ENCODE measurements around the gene STX16. TPM values are rescaled to one million over a fixed set of nuclear protein-coding genes. Genes with fewer than 3 reads are reported as not detected.
A peak's percentile ranks its signal among the peaks of the same experiment; 100 is the strongest.

The STX16 gene
- total and polyA plus RNA-seq, 8 donors = 12.8 to 179 (median 52.2) TPM

GRCh38 chr20:58719971-58720371, 68.9 kb downstream of the STX16 start:
- 14 to 32% (median 23%) methylated on average over 6 of the region's 6 CpGs for WGBS, 5 donors
- Histone ChIP-seq H3K36me3 (peaks cover 0 to 12% (median 10%) of the 10 kb centered on the region in 4 donors), H3K4me1 (peaks cover 0 to 11% (median 9%) of the 10 kb centered on the region in 4 donors), H3K27me3 (peaks cover 0 to 44% (median 9%) of the 10 kb centered on the region in 3 donors), H3K9me3 (no peaks in the 10 kb centered on the region), H3K27ac (no peak overlapping the region), H3K4me3 (no peak overlapping the region)
- intact Hi-C loops (cut with DNase I; ENCODE audit: low total_unique reads) = no loop called here
- DNase-seq = peak; percentile 9 to 16
- no peak for TF ChIP-seq EP300 (IDR thresholded peaks at IDR 0.05)
- TF ChIP-seq POLR2A (IDR thresholded peaks at IDR 0.05) = no peak
- no peak for TF ChIP-seq POLR2AphosphoS5 (IDR thresholded peaks at IDR 0.05)
- no peak for TF ChIP-seq CTCF (IDR thresholded peaks at IDR 0.05)

GRCh38 chr20:58720890-58721289, 69.8 kb downstream of the STX16 start:
- Histone ChIP-seq H3K4me1 (peaks cover 0 to 11% (median 9%) of the 10 kb centered on the region in 4 donors), H3K27ac (no peak overlapping the region), H3K36me3 (peaks cover 0 to 3% (median 2%) of the 10 kb centered on the region in 4 donors), H3K4me3 (no peak overlapping the region), H3K27me3 (peaks cover 0 to 44% (median 9%) of the 10 kb centered on the region in 3 donors), H3K9me3 (no peaks in the 10 kb centered on the region)
- intact Hi-C loops (cut with DNase I; ENCODE audit: low total_unique reads) = no loop called here
- WGBS, 5 donors = 91 to 95% (median 93%) methylated on average over 14 of the region's 14 CpGs
- TF ChIP-seq CTCF (IDR thresholded peaks at IDR 0.05) = no peak
- no peak for TF ChIP-seq POLR2AphosphoS5 (IDR thresholded peaks at IDR 0.05)
- TF ChIP-seq POLR2A (IDR thresholded peaks at IDR 0.05) = no peak
- no peak for TF ChIP-seq EP300 (IDR thresholded peaks at IDR 0.05)
- no peak for DNase-seq

GRCh38 chr20:58721951-58722778, 71.1 kb downstream of the STX16 start:
- Histone ChIP-seq H3K27me3 (peaks cover 0 to 44% (median 9%) of the 10 kb centered on the region in 3 donors), H3K4me3 (no peak overlapping the region), H3K4me1 (no peaks in the 10 kb centered on the region), H3K9me3 (no peaks in the 10 kb centered on the region), H3K36me3 (no peaks in the 10 kb centered on the region), H3K27ac (no peak overlapping the region)
- WGBS, 5 donors = 57 to 76% (median 66%) methylated on average over 22 of the region's 22 CpGs
- no peak for TF ChIP-seq EP300 (IDR thresholded peaks at IDR 0.05)
- TF ChIP-seq POLR2AphosphoS5 (IDR thresholded peaks at IDR 0.05) = no peak
- no peak for TF ChIP-seq POLR2A (IDR thresholded peaks at IDR 0.05)
- DNase-seq = peak; percentile 9 to 25
- intact Hi-C loops (cut with DNase I; ENCODE audit: low total_unique reads) = no loop called here

GRCh38 chr20:58722877-58723627, 72.0 kb downstream of the STX16 start:
- Histone ChIP-seq H3K4me3 (no peak overlapping the region), H3K27me3 (peaks cover 0 to 44% (median 9%) of the 10 kb centered on the region in 3 donors), H3K4me1 (no peaks in the 10 kb centered on the region), H3K9me3 (peaks cover 0 to 6% (median 0%) of the 10 kb centered on the region in 4 donors), H3K27ac (no peak overlapping the region), H3K36me3 (no peaks in the 10 kb centered on the region)
- peak in 1 of 2 donors; percentile 1 for DNase-seq
- 69 to 85% (median 71%) methylated on average over 9 of the region's 9 CpGs for WGBS, 5 donors
- intact Hi-C loops (cut with DNase I; ENCODE audit: low total_unique reads) = no loop called here
- TF ChIP-seq CTCF (IDR thresholded peaks at IDR 0.05) (no peak), EP300 (IDR thresholded peaks at IDR 0.05) (no peak), POLR2AphosphoS5 (IDR thresholded peaks at IDR 0.05) (no peak), POLR2A (IDR thresholded peaks at IDR 0.05) (no peak)

Measured in stomach (tissue), 9 donors.